ENCODE data around the gene PEAR1.
A peak's percentile ranks its signal among the peaks of the same experiment; 100 is the strongest.

DNA sequence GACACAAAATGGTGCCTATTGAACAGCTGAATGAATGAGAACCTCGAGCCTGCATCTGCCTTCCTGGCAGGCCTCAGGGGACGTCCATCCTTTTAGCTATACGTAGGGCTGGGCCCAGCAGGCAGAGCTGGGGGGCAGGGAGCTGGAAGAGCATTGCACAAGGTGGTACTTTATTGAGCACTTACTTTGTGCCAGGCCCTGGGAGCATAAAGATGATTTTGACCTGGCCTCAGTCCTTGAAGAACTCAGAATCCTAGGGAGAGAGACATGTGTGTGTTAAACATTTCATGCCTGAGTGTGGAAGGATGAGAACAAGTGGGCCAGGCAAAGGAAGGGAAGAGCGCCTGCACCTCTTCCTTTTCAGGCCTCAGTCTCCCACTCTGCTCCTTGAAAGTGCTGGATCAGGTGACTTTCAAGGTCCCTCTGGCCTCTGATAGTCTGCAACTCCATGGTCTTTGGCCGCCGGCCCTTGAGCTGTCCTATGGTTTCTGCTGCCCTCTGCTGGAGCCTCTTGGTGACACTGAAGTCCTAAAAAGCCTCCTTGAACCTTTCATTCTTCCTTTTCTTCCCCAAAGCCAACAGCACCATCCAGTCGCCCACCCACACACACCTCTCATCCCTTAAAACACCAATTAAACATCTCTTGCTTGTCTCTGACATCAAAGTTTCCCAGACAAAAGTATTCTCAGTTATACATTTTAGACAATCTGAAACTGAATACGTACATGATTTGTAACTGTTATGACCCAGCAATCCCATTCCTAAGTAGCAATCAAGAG, 3.5 kb upstream of the PEAR1 start:
- TF ChIP-seq, protein P1, sequence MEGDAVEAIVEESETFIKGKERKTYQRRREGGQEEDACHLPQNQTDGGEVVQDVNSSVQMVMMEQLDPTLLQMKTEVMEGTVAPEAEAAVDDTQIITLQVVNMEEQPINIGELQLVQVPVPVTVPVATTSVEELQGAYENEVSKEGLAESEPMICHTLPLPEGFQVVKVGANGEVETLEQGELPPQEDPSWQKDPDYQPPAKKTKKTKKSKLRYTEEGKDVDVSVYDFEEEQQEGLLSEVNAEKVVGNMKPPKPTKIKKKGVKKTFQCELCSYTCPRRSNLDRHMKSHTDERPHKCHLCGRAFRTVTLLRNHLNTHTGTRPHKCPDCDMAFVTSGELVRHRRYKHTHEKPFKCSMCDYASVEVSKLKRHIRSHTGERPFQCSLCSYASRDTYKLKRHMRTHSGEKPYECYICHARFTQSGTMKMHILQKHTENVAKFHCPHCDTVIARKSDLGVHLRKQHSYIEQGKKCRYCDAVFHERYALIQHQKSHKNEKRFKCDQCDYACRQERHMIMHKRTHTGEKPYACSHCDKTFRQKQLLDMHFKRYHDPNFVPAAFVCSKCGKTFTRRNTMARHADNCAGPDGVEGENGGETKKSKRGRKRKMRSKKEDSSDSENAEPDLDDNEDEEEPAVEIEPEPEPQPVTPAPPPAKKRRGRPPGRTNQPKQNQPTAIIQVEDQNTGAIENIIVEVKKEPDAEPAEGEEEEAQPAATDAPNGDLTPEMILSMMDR (IDR thresholded peaks at IDR 0.05), result peak; percentile 78
- TF ChIP-seq EZH2 (IDR thresholded peaks at IDR 0.05; ENCODE audit: borderline replicate concordance, insufficient read depth, low read depth, low read length, poor library complexity, severe bottlenecking), result no peak

Data from B cell (primary cell).